PC-9 (cell line): ENCODE results near the gene IGFLR1. TPM values are rescaled to one million over a fixed set of nuclear protein-coding genes. Genes with fewer than 3 reads are reported as not detected.

Experiments
- Bru-seq: library from RNA; stranded (reverse); fragments of 400-500 nt; gene quantifications from one replicate; lab custom pipeline; 2021; lab: Mats Ljungman, UMichigan
- BruChase-seq, 2 experiments: library from RNA; stranded (reverse); fragments of 400-500 nt; gene quantifications; one replicate each; lab custom pipeline; 2021; lab: Mats Ljungman, UMichigan
- BruUV-seq: library from RNA; stranded (reverse); fragments of 400-500 nt; replicated peaks from 2 replicates; lab custom pipeline; 2021; lab: Mats Ljungman, UMichigan
- CTCF ChIA-PET: fragments of 300-600 bp; sonication (Branson Sonifier 250); formaldehyde crosslinking; loops from one replicate; lab custom pipeline; 2022; ENCODE audit warnings: antibody characterized with exemption; lab: Charles Lee
- POLR2A ChIA-PET: fragments of 300-600 bp; sonication (Branson Sonifier 250); formaldehyde crosslinking; loops from one replicate; lab custom pipeline; 2022; ENCODE audit warnings: antibody characterized with exemption; ENCODE audit not compliant: unreplicated experiment; lab: Charles Lee
- DNase-seq, 2 experiments: peaks; one replicate each; pipeline versions ENCODE4 v3.0.0 to v3.0.0-alpha.2; 2015 to 2022; ENCODE audit warnings: mixed read lengths in 1 of 2
- H2AFZ ChIP-seq: fragments of 200-600 bp; sonication (generic); 2 replicates; pipeline ENCODE4 v1.8.1; 2017; ENCODE audit warnings: antibody characterized with exemption
- H3F3A ChIP-seq: fragments of 200-600 bp; sonication (generic); 2 replicates; pipeline ENCODE4 v1.8.1; 2017; ENCODE audit warnings: antibody characterized with exemption, mild to moderate bottlenecking, low read depth; ENCODE audit not compliant: insufficient read depth
- H3K27ac ChIP-seq: fragments of 200-600 bp; sonication (generic); 2 replicates; pipeline ENCODE4 v1.6.1; 2016; ENCODE audit warnings: mixed run types
- H3K27me3 ChIP-seq: fragments of 200-600 bp; sonication (generic); 2 replicates; pipeline ENCODE4 v1.6.1; 2016; ENCODE audit warnings: low read depth, mixed run types; ENCODE audit not compliant: insufficient read depth
- H3K36me3 ChIP-seq: fragments of 200-600 bp; sonication (generic); 2 replicates; pipeline ENCODE4 v1.6.1; 2016; ENCODE audit warnings: low read depth, mixed run types
- H3K4me1 ChIP-seq: fragments of 200-600 bp; sonication (generic); replicated peaks from 2 replicates; pipeline ENCODE4 v1.6.1; 2016; ENCODE audit warnings: mixed run types; ENCODE audit not compliant: insufficient read depth
- H3K4me2 ChIP-seq: fragments of 200-600 bp; sonication (generic); 2 replicates; pipeline ENCODE4 v1.6.1; 2017; ENCODE audit warnings: mixed run types
- H3K4me3 ChIP-seq: fragments of 200-600 bp; sonication (generic); 2 replicates; pipeline ENCODE4 v1.6.1; 2016; ENCODE audit warnings: mixed run types
- H3K79me2 ChIP-seq: fragments of 200-600 bp; sonication (generic); 2 replicates; pipeline ENCODE4 v1.6.1; 2017; ENCODE audit warnings: low read depth, mixed run types
- H3K9me2 ChIP-seq: fragments of 200-600 bp; sonication (generic); 2 replicates; pipeline ENCODE4 v1.8.1; 2017; ENCODE audit warnings: mild to moderate bottlenecking; ENCODE audit not compliant: insufficient read depth
- H3K9me3 ChIP-seq: fragments of 200-600 bp; sonication (generic); 2 replicates; pipeline ENCODE4 v1.8.1; 2016; ENCODE audit warnings: low read depth; ENCODE audit not compliant: insufficient read depth
- H4K20me1 ChIP-seq: fragments of 200-600 bp; sonication (generic); 2 replicates; pipeline ENCODE4 v1.8.1; 2017; ENCODE audit not compliant: insufficient read depth
- CTCF ChIP-seq: fragments of 200-600 bp; sonication (generic); conservative IDR thresholded peaks from 2 replicates; pipeline ENCODE4 v1.6.1; 2017; ENCODE audit warnings: mixed run types, antibody characterized with exemption, mild to moderate bottlenecking, moderate library complexity
- EZH2 ChIP-seq: fragments of 200-600 bp; sonication (generic); IDR thresholded peaks from 2 replicates; pipeline ENCODE4 v1.8.0; 2017; ENCODE audit warnings: antibody characterized with exemption, low read depth
- intact Hi-C: fragments of 100-400 bp; cut with micrococcal nuclease; formaldehyde crosslinking; loops from one replicate; pipeline ENCODE4 v1.10.0; 2022; ENCODE audit not compliant: unreplicated experiment
- long read RNA-seq: library from polyadenylated mRNA; stranded (forward); transcript quantifications from one replicate; pipeline ENCODE4 v2.0.0, GENCODE V29; 2022
- total RNA-seq: library from RNA; stranded (reverse); gene quantifications from 2 replicates; pipeline ENCODE4 v1.2.3, GENCODE V29; 2021

The IGFLR1 gene, protein sequence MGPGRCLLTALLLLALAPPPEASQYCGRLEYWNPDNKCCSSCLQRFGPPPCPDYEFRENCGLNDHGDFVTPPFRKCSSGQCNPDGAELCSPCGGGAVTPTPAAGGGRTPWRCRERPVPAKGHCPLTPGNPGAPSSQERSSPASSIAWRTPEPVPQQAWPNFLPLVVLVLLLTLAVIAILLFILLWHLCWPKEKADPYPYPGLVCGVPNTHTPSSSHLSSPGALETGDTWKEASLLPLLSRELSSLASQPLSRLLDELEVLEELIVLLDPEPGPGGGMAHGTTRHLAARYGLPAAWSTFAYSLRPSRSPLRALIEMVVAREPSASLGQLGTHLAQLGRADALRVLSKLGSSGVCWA
- 8.6 and 9.7 TPM in 2 replicates for total RNA-seq
- Bru-seq, nascent RNA: percentile 36 among the genes with signal in this experiment
- BruChase-seq, experiment 1, labeled RNA remaining after a 2-hour chase: percentile 37 among the genes with signal in this experiment
- percentile 50 among the genes with signal in this experiment for BruChase-seq, experiment 2, labeled RNA remaining after a 6-hour chase
- long read RNA-seq, partial matches to known transcripts: 1 of 6 reads
- long read RNA-seq, other reads (novel, unspliced or antisense): 3 of 6 reads

DNA sequence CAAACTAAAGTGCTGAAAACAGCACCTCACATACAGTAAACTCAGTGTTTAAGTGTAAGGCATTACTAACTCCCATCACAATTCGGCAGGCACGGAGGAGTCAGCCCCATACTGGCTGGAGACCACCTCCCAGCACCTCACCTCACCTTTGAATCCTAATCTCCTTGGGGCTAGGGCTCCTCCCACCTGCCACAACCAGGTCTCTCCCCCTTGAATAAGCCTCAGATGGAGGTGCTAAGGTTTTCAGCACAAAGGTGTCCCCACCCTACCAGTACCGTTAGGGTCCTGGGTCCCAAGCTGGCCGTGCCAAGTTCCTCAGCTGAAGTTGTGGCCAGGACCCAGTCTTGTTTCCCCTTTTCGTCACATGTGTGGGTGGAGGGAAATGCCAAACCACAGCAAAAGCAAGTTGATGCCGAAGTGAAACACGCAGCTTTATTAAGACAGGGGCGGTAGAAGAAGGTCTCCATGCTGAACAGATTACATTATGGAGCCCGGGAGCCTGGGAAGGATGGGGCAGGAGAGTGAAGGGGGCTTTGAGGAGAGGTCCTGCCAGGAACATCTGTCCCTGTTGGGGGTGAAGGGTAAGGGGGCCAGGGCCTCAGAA is at the start of gene IGFLR1:
TSS of gene IGFLR1 (minus strand) at position 332 of the 604 bp plus-strand sequence. CDS start 1,272 bp downstream, outside the sequence.
- no peak within 1 kb of the TSS for H3K4me2 ChIP-seq

GRCh38 chr19:35791814-35792279 is 49.6 kb upstream of the IGFLR1 start:
- no peak overlapping the region for H2AFZ ChIP-seq
- no peaks in the 10 kb centered on the region for H3K9me3 ChIP-seq
- CTCF ChIA-PET: no interaction called here
- intact Hi-C loops: no loop called here
- POLR2A ChIA-PET: no interaction called here
- no peak overlapping the region for H3K4me2 ChIP-seq
- H4K20me1 ChIP-seq: no peaks in the 10 kb centered on the region
- no peaks in the 10 kb centered on the region for H3K79me2 ChIP-seq
- no peak overlapping the region for H3K4me3 ChIP-seq
- H3K27me3 ChIP-seq: peaks cover 23% of the 10 kb centered on the region
- no peaks in the 10 kb centered on the region for H3K9me2 ChIP-seq
- TF ChIP-seq CTCF: no peak
- TF ChIP-seq EZH2: no peak
- H3F3A ChIP-seq: no peaks in the 10 kb centered on the region
- no TSS peak for BruUV-seq
- H3K36me3 ChIP-seq: no peaks in the 10 kb centered on the region
- H3K4me1 ChIP-seq: no peaks in the 10 kb centered on the region
- no peak overlapping the region for H3K27ac ChIP-seq
- no peak for DNase-seq

More for the DNA sequence above, at the start of gene IGFLR1:
- ChIA-PET CTCF (no interaction called here), POLR2A (no interaction called here)
- Histone ChIP-seq H3K4me1 (peaks cover 18% of the 10 kb centered on the region; the same call in 1 of the 2 replicates), H3K27ac (no peak within 1 kb of the TSS), H3K27me3 (no peaks in the 10 kb centered on the region), H3K9me2 (no peaks in the 10 kb centered on the region), H3K79me2 (peaks cover 14% of the 10 kb centered on the region), H3K4me3 (no peak within 1 kb of the TSS), H4K20me1 (no peaks in the 10 kb centered on the region), H2AFZ (no peak within 1 kb of the TSS), H3K36me3 (no peaks in the 10 kb centered on the region), H3K9me3 (no peaks in the 10 kb centered on the region), H3F3A (peaks cover 21% of the 10 kb centered on the region; the same call in 1 of the 2 replicates)
- intact Hi-C loops: loop anchor here (10.0 kb wide), 2 partner anchors 163 to 253 kb away; partner anchors contain the start of genes HCST, NFKBID, SDHAF1 and TYROBP
- no peak for TF ChIP-seq CTCF
- TF ChIP-seq EZH2: no peak
- BruUV-seq: no TSS peak
- no peak for DNase-seq
